Uterus (tissue), 4 donors: ENCODE results near the gene NMT2. TPM values are rescaled to one million over a fixed set of nuclear protein-coding genes. Genes with fewer than 3 reads are reported as not detected.

Source experiments
- DNase-seq, 2 donors: peaks; one replicate each; pipeline ENCODE4 v3.0.0-alpha.2; 2019 to 2020
- H3K27ac ChIP-seq, 2 donors: fragments of 200-600 bp; sonication (generic); 1 replicate in 1 of 2; 2 replicates in 1 of 2; pipeline ENCODE4 v1.5.1; 2016 to 2018
- H3K27me3 ChIP-seq, 2 donors: fragments of 200-600 bp; sonication (generic); one replicate each; pipeline ENCODE4 v1.5.1; 2018 to 2019; ENCODE audit warnings: control low read depth in 1 of 2
- H3K36me3 ChIP-seq, 2 donors: fragments of 200-600 bp; sonication (generic); one replicate each; pipeline ENCODE4 v1.5.1; 2019; ENCODE audit warnings: control low read depth in 1 of 2
- H3K4me1 ChIP-seq, 2 donors: fragments of 200-600 bp; sonication (generic); one replicate each; pipeline ENCODE4 v1.5.1; 2018 to 2019; ENCODE audit warnings: control low read depth in 1 of 2
- H3K4me3 ChIP-seq, 2 donors: fragments of 200-600 bp; sonication (generic); 1 replicate in 1 of 2; 2 replicates in 1 of 2; pipeline ENCODE4 v1.5.1; 2018 to 2019; ENCODE audit warnings: mild to moderate bottlenecking in 1 of 2
- H3K9me3 ChIP-seq, 2 donors: fragments of 200-600 bp; sonication (generic); one replicate each; pipeline ENCODE4 v1.5.1; 2019; ENCODE audit warnings: control low read depth in 1 of 2
- CTCF ChIP-seq, 4 experiments: fragments of 200-600 bp in 2 of 4; fragments of 450-650 bp in 2 of 4; sonication (generic) in 2 of 4; IDR thresholded peaks; one replicate each; pipeline ENCODE4 v1.5.1; 2016 to 2019; ENCODE audit warnings: antibody characterized with exemption in 4 of 4, mild to moderate bottlenecking in 2 of 4, moderate library complexity in 1 of 4
- POLR2A ChIP-seq, 2 donors: fragments of 450-650 bp; IDR thresholded peaks; one replicate each; pipeline ENCODE4 v1.6.1; 2016; ENCODE audit warnings: antibody characterized with exemption in 2 of 2, mild to moderate bottlenecking in 1 of 2, moderate library complexity in 1 of 2
- intact Hi-C: fragments of 100-400 bp; cut with DNase I; formaldehyde crosslinking; loops from one replicate; pipeline ENCODE4 v1.15.1; 2023; ENCODE audit warnings: low total_unique reads
- total RNA-seq, 4 donors: library from RNA; depleted of rRNA in 3 of 4; stranded (reverse); fragments of >200 nt in 3 of 4; gene quantifications; one replicate each; pipeline versions ENCODE4 v1.1.0 to v1.2.4, GENCODE V29; 2014 to 2023
- donor health status: DM: yes; HTN: yes; CAD: no.

Gene NMT2
- total RNA-seq, 4 donors from 2014 or later, result 7.4 to 42.7 (median 35.5) TPM

GRCh38 chr10:15169555-15170401 is 1.3 kb upstream of the NMT2 start:
- peak overlapping the region; percentile 24 to 62 for H3K27ac ChIP-seq
- intact Hi-C loops, result no loop called here
- peaks cover 2 to 5% of the 10 kb centered on the region in 2 donors for H3K4me1 ChIP-seq
- TF ChIP-seq CTCF (IDR thresholded peaks at IDR 0.05) (no peak), POLR2A (IDR thresholded peaks at IDR 0.05) (no peak)
- no peak for DNase-seq
- no peaks in the 10 kb centered on the region for H3K27me3 ChIP-seq
- no peaks in the 10 kb centered on the region for H3K36me3 ChIP-seq
- no peak overlapping the region for H3K4me3 ChIP-seq
- H3K9me3 ChIP-seq, result no peaks in the 10 kb centered on the region

GRCh38 chr10:15168786-15169554 is 477 bp upstream of the NMT2 start:
- DNase-seq, result peak; percentile 94 to 98
- intact Hi-C loops, result no loop called here
- H3K27me3 ChIP-seq, result no peaks in the 10 kb centered on the region
- H3K9me3 ChIP-seq, result no peaks in the 10 kb centered on the region
- no peak overlapping the region for H3K4me3 ChIP-seq
- H3K4me1 ChIP-seq, result peaks cover 2 to 5% of the 10 kb centered on the region in 2 donors
- TF ChIP-seq CTCF (IDR thresholded peaks at IDR 0.05) (no peak), POLR2A (IDR thresholded peaks at IDR 0.05) (peak; percentile 16 to 48)
- H3K36me3 ChIP-seq, result no peaks in the 10 kb centered on the region
- H3K27ac ChIP-seq, result peak overlapping the region; percentile 24 to 62

GRCh38 chr10:15167411-15168290 is 842 bp downstream of the NMT2 start:
- intact Hi-C loops, result no loop called here
- DNase-seq, result peak; percentile 43 to 65
- H3K4me1 ChIP-seq, result peaks cover 2 to 5% of the 10 kb centered on the region in 2 donors
- no peaks in the 10 kb centered on the region for H3K9me3 ChIP-seq
- H3K27ac ChIP-seq, result peak overlapping the region; percentile 74 to 94
- H3K27me3 ChIP-seq, result no peaks in the 10 kb centered on the region
- H3K4me3 ChIP-seq, result peak overlapping the region; percentile 49 to 89
- no peak for TF ChIP-seq POLR2A (IDR thresholded peaks at IDR 0.05)
- peak; percentile 22 to 60 (median 54) for TF ChIP-seq CTCF (IDR thresholded peaks at IDR 0.05)
- no peaks in the 10 kb centered on the region for H3K36me3 ChIP-seq

GRCh38 chr10:15166325-15166724 is 2.2 kb downstream of the NMT2 start:
- no peak for TF ChIP-seq CTCF (IDR thresholded peaks at IDR 0.05)
- no peak for TF ChIP-seq POLR2A (IDR thresholded peaks at IDR 0.05)
- Histone ChIP-seq H3K27me3 (no peaks in the 10 kb centered on the region), H3K9me3 (no peaks in the 10 kb centered on the region), H3K36me3 (no peaks in the 10 kb centered on the region), H3K27ac (peak overlapping the region in 1 of 2 donors; percentile 5), H3K4me1 (peaks cover 2 to 5% of the 10 kb centered on the region in 2 donors), H3K4me3 (peak overlapping the region in 1 of 2 donors; percentile 89)
- DNase-seq, result no peak
- intact Hi-C loops, result no loop called here
